COR-L47 (cell line): ENCODE data around the gene ENO2.
"Not testable (repeated sequence)": the region's sequence is repeated elsewhere in the genome, so short reads cannot be mapped to it uniquely, and the experiment has no call there.

Experiments
- DNase-seq: peaks from one replicate; lab custom pipeline; 2025; lab: John Stamatoyannopoulos, UW

Gene ENO2

DNA sequence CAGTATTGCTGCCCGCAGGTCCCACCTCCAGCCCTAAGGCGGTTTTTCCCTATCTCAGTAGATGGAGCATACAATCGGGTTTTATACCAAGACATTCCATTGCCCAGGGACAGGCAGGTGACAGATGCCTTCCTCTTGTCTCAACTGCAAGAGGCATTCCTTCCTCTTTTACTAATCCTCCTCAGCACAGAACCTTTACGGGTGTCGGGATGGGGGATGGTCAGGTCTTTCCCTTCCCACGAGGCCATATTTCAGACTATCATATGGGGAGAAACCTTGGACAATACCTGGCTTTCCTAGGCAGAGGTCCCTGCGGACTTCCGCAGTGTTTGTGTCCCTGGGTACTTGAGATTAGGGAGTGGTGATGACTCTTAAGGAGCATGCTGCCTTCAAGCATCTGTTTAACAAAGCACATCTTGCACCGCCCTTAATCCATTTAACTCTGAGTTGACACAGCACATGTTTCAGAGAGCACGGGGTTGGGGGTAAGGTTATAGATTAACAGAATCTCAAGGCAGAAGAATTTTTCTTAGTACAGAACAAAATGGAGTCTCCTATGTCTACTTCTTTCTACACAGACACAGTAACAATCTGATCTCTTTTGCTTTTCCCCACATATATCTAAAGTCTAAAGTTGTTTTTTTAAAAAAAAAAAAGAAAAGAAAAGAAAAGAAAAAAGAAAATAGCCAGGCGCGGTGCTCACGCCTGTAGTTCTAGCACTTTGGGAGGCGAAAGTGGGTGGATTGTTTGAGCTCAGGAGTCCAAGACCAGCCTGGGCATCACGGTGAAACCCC lies 28.0 kb upstream of the ENO2 start:
- not testable (repeated sequence) for DNase-seq

DNA sequence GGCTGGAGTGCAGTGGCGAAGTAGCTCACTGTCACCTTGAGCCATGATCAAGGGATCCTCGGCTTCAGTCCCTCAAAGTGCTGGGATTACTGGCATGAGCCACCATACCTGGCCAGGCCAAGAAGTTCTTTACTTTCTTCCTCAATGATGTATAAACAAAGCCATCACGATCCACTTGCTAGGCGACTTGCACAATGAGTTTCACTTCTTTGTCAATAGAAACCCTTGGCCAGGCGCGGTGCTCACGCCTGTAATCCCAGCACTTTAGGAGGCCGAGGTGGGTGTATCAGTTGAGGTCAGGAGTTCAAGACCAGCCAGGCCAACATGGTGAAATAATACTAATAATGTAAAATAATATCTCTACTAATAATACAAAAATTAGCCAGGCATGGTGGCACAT lies 26.9 kb upstream of the ENO2 start:
- DNase-seq = no peak

DNA sequence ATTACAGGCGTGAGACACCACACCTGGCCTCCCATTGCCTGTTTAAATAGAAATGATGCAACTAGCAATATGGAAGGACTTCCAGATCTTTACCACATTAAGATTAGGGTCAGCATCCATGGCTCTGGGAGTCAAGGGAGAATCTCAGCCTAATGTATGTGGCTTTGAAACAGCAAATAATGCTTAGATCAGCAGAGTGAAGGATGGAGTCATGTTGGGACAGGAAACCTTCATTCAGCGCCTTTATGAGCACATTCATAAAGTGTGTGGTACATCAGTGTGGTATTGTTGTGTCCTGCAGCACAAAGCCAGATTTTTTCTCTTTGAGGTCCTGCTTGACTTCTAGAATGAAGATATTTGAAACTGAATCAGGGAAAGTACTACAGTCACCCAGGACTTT lies 26.0 kb upstream of the ENO2 start:
- no peak for DNase-seq

DNA sequence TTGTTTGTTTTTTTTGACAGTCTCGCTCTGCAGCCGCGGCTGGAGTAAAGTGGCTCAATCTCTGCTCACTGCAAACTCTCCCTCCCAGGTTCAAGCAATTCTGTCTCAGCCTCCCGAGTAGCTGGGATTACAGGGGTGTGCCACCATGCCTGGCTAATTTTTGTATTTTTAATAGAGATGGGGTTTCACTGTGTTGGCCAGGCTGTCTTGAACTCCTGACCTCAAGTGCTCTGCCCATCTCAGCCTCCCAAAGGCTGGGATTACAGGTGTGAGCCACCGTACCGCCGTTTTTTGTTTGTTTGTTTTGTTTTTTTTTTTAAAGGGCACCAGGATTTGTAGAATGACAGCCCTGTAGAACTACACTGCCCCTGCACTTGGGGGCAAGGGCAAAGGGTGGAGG lies 25.6 kb upstream of the ENO2 start:
- not testable (repeated sequence) for DNase-seq

DNA sequence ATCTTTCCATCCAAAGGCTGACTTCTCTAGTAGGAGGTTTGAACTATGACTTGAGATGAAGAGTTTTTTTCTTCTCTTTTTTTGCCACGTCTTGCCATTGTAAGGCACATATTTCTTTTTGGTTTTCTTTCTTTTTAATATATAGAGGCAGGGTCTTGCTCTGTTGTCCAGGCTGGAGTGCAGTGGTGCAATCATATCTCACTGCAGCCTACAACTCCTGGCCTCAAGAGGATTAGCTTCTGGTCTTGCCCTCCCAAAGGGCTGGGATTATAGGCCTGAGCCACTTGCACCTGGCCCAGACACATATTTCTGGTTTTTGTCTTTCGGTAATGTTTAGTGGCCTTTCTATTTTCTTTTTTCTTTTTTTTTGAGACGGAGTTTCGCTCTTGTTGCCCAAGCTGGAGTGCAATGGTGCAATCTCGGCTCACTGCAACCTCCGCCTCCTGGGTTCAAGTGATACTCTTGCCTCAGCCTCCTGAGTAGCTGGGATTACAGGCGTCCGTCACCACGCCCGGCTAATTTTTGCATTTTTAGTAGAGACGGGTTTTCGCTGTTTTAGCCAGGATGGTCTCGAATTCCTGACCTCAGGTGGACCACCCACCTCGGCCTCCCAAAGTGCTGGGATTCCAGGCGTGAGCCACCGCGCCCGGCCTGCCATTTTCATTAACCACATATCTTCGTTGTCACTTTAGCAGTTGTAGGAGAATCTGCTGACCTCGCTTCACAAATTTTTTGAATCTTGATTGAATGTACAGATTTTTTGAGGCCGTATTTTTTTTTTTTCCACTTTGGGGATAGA lies 24.4 kb upstream of the ENO2 start:
- not testable (repeated sequence) for DNase-seq

DNA sequence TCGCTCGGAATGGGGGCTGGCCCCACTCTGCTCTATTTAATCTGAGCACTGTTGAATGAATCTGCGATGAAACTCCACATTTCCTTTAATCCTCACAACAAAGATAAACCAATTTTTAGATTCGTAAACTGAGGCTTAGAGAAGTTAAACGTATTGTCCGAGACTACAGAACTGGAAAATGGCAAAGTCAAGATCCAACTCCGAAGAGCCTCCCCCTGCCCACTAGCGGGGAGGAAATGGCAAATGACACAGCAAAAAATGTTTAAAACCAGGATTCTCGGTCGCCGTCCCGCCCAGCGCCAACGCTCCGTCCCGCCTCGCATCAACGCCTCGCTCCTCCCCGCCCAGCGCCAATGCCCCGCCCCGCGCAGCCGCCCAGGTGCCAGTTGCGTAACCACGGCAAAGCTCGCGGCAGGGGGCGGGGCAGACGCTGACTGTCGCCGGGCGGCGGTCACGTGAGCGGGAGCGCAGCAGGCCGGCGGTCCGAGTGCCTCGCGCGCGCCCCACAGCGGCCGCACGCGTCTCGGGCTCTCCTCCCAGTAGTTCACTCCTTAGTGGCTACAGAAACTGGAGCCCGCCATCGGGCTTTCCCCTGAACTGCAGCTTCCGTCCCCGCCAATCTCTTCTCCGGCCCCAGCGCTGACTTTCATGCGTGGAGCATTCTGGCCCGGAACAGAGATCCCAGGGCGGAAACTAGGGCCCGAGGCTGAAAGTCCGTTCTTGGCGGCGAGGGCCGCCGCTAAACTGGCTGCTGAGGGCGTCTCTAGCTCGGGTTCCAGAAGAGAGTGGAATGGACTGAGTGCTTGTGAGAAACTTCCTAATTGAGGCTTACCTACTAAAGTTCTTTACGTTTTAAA lies 23.4 kb upstream of the ENO2 start:
- peak; percentile 86 for DNase-seq

DNA sequence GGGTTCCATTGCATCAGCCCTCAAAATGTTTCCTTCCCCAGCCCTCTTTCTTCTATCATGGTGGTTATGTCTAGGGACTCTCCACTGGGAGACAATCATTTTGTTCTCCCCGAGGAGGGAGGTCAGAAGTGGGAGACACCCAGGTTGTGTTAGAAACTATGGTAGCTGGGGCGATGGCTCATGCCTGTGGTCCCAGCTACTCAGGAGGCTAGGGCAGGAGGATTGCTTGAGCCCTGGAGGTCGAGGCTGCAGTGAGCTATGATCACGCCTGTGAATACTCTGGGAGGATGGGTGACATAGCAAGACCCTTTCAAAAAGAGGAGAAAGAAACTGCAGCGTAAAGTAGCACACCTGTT lies 22.8 kb upstream of the ENO2 start:
- no peak for DNase-seq

DNA sequence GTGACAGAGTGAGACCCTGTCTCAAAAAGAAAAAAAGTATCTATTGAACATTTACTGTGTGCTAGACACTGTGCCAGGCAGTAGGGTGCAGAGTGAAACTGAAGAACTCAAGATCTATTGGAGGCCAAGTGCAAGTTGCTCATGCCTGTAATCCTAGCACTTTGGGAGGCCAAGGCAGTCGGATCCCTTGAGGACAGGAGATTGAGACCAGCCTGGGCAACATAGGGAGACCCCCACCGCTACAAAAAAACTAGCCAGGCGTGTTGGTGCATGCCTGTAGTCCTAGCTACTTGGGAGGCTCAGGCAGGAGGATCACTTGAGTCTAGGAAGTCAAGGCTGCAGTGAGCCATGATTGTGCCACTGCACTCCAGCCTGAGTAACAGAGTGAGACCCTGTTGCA lies 21.7 kb upstream of the ENO2 start:
- not testable (repeated sequence) for DNase-seq

DNA sequence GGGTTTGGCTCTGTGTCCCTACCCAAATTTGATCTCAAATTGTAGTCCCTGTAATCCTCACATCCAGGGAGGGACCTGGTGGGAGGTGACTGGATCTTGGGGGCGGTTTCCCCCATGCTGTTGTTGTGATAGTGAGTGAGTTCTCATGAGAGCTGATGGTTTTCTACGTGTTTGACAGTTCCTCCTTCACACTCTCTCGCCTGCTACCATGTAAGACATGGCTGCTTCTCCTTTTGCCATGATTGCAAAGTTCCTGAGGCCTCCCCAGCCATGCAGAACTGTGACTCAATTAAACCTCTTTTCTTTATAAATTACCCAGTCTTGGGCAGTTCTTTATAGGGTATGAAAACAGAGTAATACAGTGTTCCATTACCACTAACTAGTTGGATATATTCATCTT lies 20.1 kb upstream of the ENO2 start:
- DNase-seq = no peak

DNA sequence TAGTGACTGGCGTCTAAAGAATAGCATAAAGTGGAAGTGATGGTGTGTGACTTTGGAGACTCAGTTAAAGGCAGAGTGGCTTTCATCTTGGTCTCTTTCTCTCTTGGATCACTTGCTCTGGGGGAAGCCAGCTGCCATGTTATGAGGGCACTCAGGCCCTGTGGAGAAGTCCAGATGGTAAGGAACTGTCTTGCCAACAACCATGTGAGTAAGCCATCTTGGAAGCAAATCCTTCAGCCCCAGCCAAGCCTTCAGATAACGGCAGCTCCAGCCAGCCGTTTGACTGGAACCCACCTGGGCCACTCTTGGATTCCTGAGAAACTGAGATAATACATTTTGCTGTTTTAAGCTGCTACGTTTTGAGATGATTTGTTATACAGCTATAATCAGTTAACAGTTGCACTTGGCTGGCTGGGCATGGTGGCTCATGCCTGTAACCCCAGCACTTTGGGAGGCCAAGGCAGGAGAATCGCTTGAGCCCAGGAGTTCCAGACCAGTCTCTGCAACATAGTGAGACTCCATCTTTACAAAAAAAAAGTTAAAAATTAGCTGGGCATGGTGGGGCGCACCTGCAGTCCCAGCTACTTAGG lies 17.4 kb upstream of the ENO2 start:
- no peak for DNase-seq

DNA sequence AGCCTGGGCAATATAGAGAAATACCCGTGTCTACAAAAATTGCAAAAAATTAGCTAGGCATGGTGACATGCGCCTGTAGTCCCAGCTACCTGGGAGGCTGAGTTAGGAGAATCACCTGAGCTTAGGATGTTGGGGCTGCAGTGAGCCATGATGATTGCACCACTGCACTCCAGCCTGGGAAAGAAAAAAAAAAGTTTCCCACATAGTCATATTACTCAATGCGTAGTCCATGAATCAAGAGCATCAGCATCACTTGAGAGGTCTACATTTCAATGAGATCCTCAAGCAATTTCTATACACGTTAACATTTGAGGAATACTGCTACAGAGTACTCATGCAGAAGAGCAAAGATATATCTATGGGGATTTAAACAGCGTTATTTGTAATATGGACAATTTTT lies 15.0 kb upstream of the ENO2 start:
- DNase-seq = no peak

DNA sequence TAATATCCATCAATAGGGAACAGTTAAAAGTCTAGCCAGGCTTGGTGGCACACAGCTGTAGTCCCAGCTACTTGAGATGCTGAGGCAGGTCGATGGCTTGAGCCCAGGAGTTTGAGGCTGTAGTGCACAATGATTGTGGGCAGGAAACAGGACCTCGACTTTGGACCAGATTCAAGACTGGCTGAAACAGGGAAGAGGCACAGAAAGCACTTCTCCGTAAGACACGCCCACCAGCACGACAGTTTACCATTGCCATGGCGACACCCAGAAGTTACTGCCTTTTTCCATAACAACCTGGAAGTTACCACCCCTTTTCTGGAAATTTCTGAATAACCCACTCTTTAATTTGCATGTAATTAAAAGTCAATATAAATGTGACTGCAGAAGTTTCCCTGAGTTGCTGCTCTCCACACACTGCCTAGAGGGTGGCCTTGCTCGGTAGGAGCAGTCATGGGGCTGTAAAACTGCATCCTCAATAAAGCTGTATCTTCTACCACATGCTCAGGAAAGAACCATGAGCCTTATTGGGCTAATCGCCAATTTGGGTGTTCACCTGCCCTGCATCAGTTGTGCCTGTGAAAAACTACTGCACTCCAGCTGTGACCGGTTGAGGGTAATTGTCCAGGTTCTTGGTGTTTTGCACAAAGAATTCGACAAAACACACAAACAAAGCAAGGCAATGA lies 14.4 kb upstream of the ENO2 start:
- peak; percentile 73 for DNase-seq

DNA sequence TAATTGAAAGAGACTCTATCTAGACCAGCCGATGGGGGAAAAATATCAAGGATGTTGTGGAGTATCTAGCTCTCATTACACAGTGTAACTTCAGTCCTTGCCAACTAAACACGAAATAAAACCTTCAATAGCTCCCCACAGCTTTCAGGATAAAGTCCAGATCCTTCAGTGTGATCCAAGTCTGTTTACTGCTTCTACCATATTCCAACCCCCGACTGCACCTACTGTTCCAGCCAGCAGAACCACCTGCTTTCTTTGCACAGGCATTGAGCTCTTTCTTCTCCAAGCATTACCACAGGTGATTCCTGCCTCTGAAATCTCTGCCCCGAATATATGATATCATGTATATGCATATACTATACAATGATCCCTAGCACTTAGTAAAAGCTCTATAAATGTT lies 11.9 kb upstream of the ENO2 start:
- no peak for DNase-seq

DNA sequence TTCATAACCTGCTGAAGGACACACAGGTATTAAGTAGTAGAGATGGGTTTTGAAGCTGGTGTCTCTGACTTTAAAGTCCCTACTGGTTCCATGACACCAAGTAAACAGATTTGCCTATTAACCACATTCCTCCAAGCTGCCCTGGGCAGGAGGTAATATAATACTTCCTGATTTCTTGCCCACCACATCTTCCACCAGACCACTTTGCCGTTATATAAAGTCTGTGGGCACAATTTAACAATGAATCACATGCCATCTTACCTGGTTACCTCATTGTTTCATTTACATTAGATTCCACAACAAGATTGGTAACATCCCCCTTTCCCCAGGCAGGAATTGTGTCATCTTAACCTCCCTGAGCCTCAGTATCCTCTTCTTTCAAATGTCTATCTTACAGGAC lies 10.7 kb upstream of the ENO2 start:
- no peak for DNase-seq

DNA sequence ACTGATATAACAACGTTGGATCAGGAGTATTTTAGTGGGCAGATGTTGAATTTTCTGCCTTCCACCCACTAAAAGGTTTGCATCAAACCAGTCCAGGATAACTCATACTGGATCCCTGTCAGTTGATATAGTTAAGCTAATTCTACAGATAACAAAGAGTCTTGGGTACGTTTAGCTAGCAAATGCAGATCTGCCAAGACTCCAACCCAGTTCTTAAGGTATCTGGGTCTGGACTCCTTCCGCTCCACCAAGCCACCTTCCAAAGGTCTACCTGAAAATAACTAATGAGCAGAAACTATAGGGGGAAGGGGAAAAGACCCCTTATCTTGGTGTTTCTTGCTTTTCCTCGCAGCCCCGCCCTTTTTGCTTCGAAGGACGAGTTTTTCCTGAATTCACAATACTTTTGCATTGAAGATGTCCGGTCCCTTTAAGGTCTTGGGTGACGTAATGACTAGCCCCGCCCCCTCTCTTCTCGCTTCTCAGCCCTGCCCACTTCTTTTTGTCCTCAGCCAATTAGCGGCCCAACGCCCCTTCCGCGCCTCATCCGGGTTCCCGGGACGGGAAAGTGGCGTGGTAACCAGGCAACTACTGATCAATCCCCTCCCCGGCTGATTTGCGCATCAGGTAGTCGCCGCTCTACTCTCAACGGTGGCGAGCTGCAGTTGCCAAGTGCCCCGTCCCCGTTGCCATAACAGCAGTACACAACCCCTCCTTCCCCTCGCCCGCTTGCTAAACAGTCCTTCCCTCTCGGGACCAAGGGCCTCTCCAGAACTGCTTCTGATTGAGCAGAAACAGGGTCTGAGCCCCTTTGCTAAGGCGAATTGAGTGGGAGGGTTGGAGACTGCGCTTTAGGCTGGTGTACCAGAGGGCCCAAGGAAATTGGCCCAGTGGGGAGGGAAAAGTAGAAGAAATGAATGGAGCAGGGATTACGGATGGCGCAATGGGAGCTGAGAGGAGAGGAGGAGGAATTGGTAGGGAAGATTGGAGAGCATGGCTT lies 9.8 kb upstream of the ENO2 start, which contains the start of gene LRRC23:
LRRC23 (plus strand) TSS at position 543 of the 997 bp plus-strand sequence. CDS start 812 bp downstream, outside the sequence.
- peak; percentile 90 for DNase-seq

DNA sequence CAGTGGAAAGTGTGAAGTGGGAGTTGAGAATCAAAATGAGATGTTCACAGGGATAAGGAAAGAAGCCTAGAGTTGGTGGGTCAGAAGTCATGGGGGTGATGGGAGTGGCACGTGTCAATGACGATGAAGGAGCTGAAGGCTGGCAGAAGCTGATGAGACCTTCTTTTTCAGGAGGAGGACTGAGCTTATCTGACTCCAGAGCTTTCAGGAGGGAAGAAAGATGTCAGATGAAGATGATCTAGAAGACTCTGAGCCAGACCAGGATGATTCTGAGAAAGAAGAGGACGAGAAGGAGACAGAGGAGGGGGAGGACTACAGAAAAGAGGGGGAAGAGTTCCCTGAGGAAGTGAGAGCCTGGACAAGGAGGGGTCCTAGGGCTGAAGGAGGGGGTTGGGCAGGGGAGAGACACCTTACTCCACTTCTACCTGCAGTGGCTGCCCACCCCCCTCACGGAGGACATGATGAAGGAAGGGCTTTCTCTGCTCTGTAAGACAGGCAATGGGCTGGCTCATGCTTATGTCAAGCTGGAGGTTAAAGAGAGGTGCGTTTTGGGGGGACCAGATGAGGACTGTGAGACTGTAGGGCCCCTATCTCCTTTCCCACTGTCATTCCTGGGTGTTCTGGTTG lies 8.9 kb upstream of the ENO2 start:
- DNase-seq = no peak

DNA sequence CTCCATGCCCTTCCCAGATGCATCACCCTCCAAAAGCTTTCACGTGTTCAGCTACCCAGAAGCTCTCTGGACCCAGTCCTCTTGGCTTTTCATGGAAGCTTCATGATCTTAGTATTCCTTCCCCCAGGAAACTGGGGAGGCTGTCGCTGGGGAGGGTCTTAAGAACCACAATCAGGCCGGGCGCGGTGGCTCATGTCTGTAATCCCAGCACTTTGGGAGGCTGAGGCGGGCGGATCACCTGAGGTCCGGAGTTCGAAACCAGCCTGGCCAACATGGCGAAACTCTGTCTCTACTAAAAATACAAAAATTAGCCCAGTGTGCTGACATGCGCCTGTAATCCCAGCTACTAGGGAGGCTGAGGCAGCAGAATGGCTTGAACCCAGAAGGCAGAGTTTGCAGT lies 6.2 kb upstream of the ENO2 start:
- DNase-seq = not testable (repeated sequence)

DNA sequence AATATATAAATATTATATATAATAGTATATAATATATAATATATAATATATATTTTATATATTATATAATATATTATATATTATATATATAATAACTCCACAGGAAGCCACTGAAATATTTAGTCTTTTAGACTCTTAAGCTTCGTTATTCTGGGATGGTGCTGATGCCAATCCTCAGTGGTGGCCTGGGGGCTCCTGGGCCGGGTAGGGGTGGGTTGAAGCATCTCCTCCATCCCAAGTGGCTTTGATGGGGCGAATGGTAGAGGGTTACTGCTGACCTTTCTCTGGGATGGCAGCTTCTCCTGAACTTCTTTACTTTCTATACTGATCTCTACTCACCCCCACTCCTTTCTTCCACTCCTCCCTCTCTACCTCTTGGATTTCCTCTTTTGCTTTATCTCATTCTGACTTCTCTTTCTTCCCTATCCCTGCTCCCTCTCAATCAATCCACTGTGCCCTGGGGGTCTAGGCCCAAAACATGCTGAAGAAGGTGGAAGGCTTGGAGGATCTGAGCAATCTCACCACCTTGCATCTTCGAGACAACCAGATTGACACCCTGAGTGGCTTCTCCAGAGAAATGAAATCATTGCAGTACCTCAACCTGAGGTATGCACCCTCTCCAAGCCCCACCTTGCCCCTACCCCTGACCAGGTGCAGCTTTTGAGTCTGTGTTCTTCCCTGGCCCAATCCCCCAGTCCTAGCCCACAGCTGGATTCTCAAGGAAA lies 4.8 kb upstream of the ENO2 start:
- DNase-seq = no peak
